ENCODE measurements around the gene PATJ.

GRCh38 chr1:61914823-61915482 is 172.7 kb downstream of the PATJ start:
- TF ChIP-seq CTCF (IDR thresholded peaks at IDR 0.05; ENCODE audit: borderline replicate concordance, extremely low read depth, low read length, poor library complexity, severe bottlenecking) (no peak), EZH2 (IDR thresholded peaks at IDR 0.05; ENCODE audit: borderline replicate concordance, low read depth, low read length, severe bottlenecking) (no peak)

All from DND-41 (cell line).